Loucy (cell line): ENCODE measurements around the gene CCBE1.

Experiments
- H2AFZ ChIP-seq: fragments of 200-600 bp; sonication (generic); 2 replicates; pipeline ENCODE4 v1.6.0; 2016; ENCODE audit warnings: antibody characterized with exemption, mild to moderate bottlenecking, low read length, moderate library complexity
- H3F3A ChIP-seq: fragments of 200-600 bp; 2 replicates; pipeline ENCODE4 v1.6.0; 2016; ENCODE audit warnings: antibody characterized with exemption, low read depth, mild to moderate bottlenecking
- H3K27me3 ChIP-seq: fragments of 200-600 bp; sonication (generic); 2 replicates; pipeline ENCODE4 v1.6.1; 2014; ENCODE audit warnings: low read length, mild to moderate bottlenecking; ENCODE audit not compliant: insufficient read depth, poor library complexity, severe bottlenecking
- H3K36me3 ChIP-seq: fragments of 200-600 bp; sonication (generic); 2 replicates; pipeline ENCODE4 v1.6.1; 2016; ENCODE audit warnings: low read length; ENCODE audit not compliant: insufficient read depth
- H3K4me1 ChIP-seq: fragments of 200-600 bp; sonication (generic); 2 replicates; pipeline ENCODE4 v1.5.1; 2014; ENCODE audit warnings: low read length, mild to moderate bottlenecking; ENCODE audit not compliant: insufficient read depth, poor library complexity, severe bottlenecking
- H3K4me2 ChIP-seq: fragments of 200-600 bp; sonication (generic); 2 replicates; pipeline ENCODE4 v1.6.0; 2014; ENCODE audit warnings: antibody characterized with exemption, low read length, low read depth, mild to moderate bottlenecking; ENCODE audit not compliant: poor library complexity, severe bottlenecking
- H3K4me3 ChIP-seq: fragments of 200-600 bp; sonication (generic); 2 replicates; pipeline ENCODE4 v1.5.1; 2014; ENCODE audit warnings: low read length, mild to moderate bottlenecking, mixed read lengths; ENCODE audit not compliant: poor library complexity, severe bottlenecking
- H3K79me2 ChIP-seq: fragments of 200-600 bp; sonication (generic); 2 replicates; pipeline ENCODE4 v1.6.1; 2014; ENCODE audit warnings: low read length; ENCODE audit not compliant: insufficient read depth
- H3K9ac ChIP-seq: fragments of 200-600 bp; sonication (generic); 2 replicates; pipeline ENCODE4 v1.6.0; 2014; ENCODE audit warnings: mild to moderate bottlenecking, low read depth, low read length, moderate library complexity; ENCODE audit not compliant: poor library complexity, severe bottlenecking
- H3K9me2 ChIP-seq: fragments of 200-600 bp; sonication (generic); replicated peaks from 2 replicates; pipeline ENCODE4 v1.6.1; 2016; ENCODE audit warnings: low read depth, low read length, mixed read lengths
- H3K9me3 ChIP-seq: fragments of 200-600 bp; sonication (generic); 2 replicates; pipeline ENCODE4 v1.6.1; 2014; ENCODE audit warnings: mild to moderate bottlenecking, antibody characterized with exemption, low read length, low read depth; ENCODE audit not compliant: insufficient read depth
- H4K20me1 ChIP-seq: fragments of 200-600 bp; sonication (generic); 2 replicates; pipeline ENCODE4 v1.6.0; 2014; ENCODE audit warnings: antibody characterized with exemption, low read length, mild to moderate bottlenecking; ENCODE audit not compliant: insufficient read depth, poor library complexity, severe bottlenecking
- CTCF ChIP-seq: fragments of 200-600 bp; sonication (generic); conservative IDR thresholded peaks from 2 replicates; pipeline ENCODE4 v1.5.1; 2014; ENCODE audit warnings: mild to moderate bottlenecking, antibody characterized with exemption, low read length
- EZH2phosphoT487 ChIP-seq: fragments of 200-600 bp; IDR thresholded peaks from 2 replicates; pipeline ENCODE4 v1.6.1; 2018; ENCODE audit warnings: antibody characterized with exemption, mild to moderate bottlenecking, moderate library complexity, borderline replicate concordance

The CCBE1 gene

DNA sequence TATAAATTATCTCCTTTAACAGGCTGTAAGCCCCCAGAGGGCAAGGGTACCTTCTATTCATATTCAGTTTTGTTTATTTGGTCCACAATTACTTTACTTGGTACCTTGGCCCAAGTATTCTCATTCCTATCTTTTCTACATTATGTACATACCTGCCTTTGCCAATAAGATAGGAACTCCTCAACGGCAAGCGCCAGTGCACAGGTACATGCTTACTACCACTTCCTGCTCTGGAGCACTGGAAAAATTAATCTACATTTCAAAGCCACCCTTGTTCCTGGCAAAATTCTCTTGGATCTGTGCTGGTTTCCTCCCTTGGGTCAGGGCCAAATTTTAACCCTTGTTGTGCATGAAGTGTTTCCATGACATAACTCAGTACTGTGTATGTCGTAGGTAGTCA, 303.8 kb downstream of the CCBE1 start:
- Histone ChIP-seq H3K4me2 (no peak overlapping the region), H3K4me1 (peaks cover 4% of the 10 kb centered on the region), H3K27me3 (no peaks in the 10 kb centered on the region), H3K9me2 (no peaks in the 10 kb centered on the region), H3K4me3 (no peak overlapping the region), H3K36me3 (no peaks in the 10 kb centered on the region), H2AFZ (no peak overlapping the region), H3K9me3 (no peaks in the 10 kb centered on the region), H4K20me1 (no peaks in the 10 kb centered on the region), H3F3A (no peaks in the 10 kb centered on the region), H3K79me2 (no peaks in the 10 kb centered on the region), H3K9ac (no peak overlapping the region)
- no peak for TF ChIP-seq EZH2phosphoT487
- no peak for TF ChIP-seq CTCF

DNA sequence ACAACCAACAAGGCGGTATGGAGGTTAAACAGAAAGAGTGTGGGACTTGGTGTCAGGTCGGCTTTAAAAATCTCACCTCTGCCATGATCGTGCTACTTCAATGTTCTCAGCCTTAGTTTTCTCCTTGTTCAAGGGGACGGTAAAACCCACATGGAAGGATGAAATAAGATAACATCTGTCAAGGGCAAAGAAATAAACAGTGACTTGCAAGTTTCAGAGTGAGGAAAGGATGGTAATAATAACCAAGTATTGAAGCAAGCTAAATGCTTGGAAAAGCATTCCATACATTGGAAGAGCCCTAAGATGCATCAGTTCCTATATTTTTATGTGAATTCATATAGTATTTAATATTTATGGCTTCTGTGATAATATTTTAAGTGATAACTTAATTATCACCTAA, 308.4 kb downstream of the CCBE1 start:
- H3F3A ChIP-seq = no peaks in the 10 kb centered on the region
- H3K36me3 ChIP-seq = no peaks in the 10 kb centered on the region
- H3K27me3 ChIP-seq = no peaks in the 10 kb centered on the region
- no peak overlapping the region for H3K4me3 ChIP-seq
- no peak overlapping the region for H2AFZ ChIP-seq
- no peaks in the 10 kb centered on the region for H3K4me1 ChIP-seq
- TF ChIP-seq EZH2phosphoT487 (no peak), CTCF (no peak)
- no peaks in the 10 kb centered on the region for H3K79me2 ChIP-seq
- no peaks in the 10 kb centered on the region for H4K20me1 ChIP-seq
- no peaks in the 10 kb centered on the region for H3K9me2 ChIP-seq
- no peaks in the 10 kb centered on the region for H3K9me3 ChIP-seq
- no peak overlapping the region for H3K9ac ChIP-seq
- H3K4me2 ChIP-seq = no peak overlapping the region

- Histone ChIP-seq H3K9me3 (no peaks in the 10 kb centered on the region), H3K9me2 (no peaks in the 10 kb centered on the region), H3K4me2 (no peak overlapping the region), H3K27me3 (no peaks in the 10 kb centered on the region), H3F3A (no peaks in the 10 kb centered on the region), H3K4me3 (no peak overlapping the region), H3K79me2 (no peaks in the 10 kb centered on the region), H2AFZ (no peak overlapping the region), H4K20me1 (no peaks in the 10 kb centered on the region), H3K36me3 (no peaks in the 10 kb centered on the region), H3K4me1 (no peaks in the 10 kb centered on the region), H3K9ac (no peak overlapping the region)
- TF ChIP-seq EZH2phosphoT487 (no peak), CTCF (no peak)
These were observed 309.3 kb downstream of the CCBE1 start for GRCh38 chr18:59387687-59388565.
